SK-N-SH (cell line): ENCODE data around the gene LHPP. TPM values are rescaled to one million over a fixed set of nuclear protein-coding genes. Genes with fewer than 3 reads are reported as not detected.

Experiments
- CTCF ChIA-PET: fragments of 300-600, 350-600 bp; formaldehyde crosslinking; extraction: SDS; loops from one replicate; lab custom pipeline; 2021; lab: Yijun Ruan, JAX
- POLR2A ChIA-PET: fragments of 350-600 bp; sonication (Branson Sonifier 250); formaldehyde crosslinking; extraction: SDS; loops from one replicate; lab custom pipeline; 2020; ENCODE audit warnings: antibody characterized with exemption, inconsistent platforms; lab: Yijun Ruan, JAX
- DNase-seq: peaks from one replicate; pipeline ENCODE4 v3.0.0; 2012
- H2AFZ ChIP-seq: fragments of 200-600 bp; sonication (generic); 2 replicates; pipeline ENCODE4 v1.8.1; 2016; ENCODE audit warnings: antibody characterized with exemption, mild to moderate bottlenecking, low read depth
- H3F3A ChIP-seq: fragments of 200-600 bp; sonication (generic); replicated peaks from 2 replicates; pipeline ENCODE3; 2016; ENCODE audit warnings: antibody characterized with exemption, mild to moderate bottlenecking; ENCODE audit not compliant: insufficient read depth
- H3K27ac ChIP-seq, 2 experiments: fragments of 200-500 bp in 1 of 2; fragments of 200-600 bp in 1 of 2; sonication (Bioruptor generic) in 1 of 2; sonication (generic), shearing (Covaris generic) in 1 of 2; 2 replicates each; pipeline versions ENCODE4 v1.5.1 to v1.6.1; 2014 to 2016; ENCODE audit warnings: low read depth in 2 of 2, inconsistent platforms in 1 of 2, low read length in 1 of 2, mild to moderate bottlenecking in 1 of 2, mixed read lengths in 1 of 2
- H3K27me3 ChIP-seq: fragments of 200-600 bp; sonication (generic), shearing (Covaris generic); 2 replicates; pipeline ENCODE4 v1.6.1; 2016; ENCODE audit warnings: mixed run types; ENCODE audit not compliant: insufficient read depth
- H3K36me3 ChIP-seq, 2 experiments: fragments of 200-500 bp in 1 of 2; fragments of 200-600 bp in 1 of 2; sonication (Bioruptor generic) in 1 of 2; sonication (generic) in 1 of 2; replicated peaks in 1 of 2; 2 replicates each; pipeline versions ENCODE3 to v1.5.1; 2014 to 2016; ENCODE audit warnings: low read length in 1 of 2, mild to moderate bottlenecking in 1 of 2; ENCODE audit not compliant: insufficient read depth in 2 of 2, control insufficient read depth in 1 of 2
- H3K4me1 ChIP-seq, 2 experiments: fragments of 200-500 bp in 1 of 2; fragments of 200-600 bp in 1 of 2; sonication (Bioruptor generic) in 1 of 2; sonication (generic), shearing (Covaris generic) in 1 of 2; 2 replicates each; pipeline versions ENCODE4 v1.5.1 to v1.6.1; 2014 to 2016; ENCODE audit warnings: low read depth in 1 of 2, low read length in 1 of 2, mixed run types in 1 of 2; ENCODE audit not compliant: insufficient read depth in 2 of 2, control insufficient read depth in 1 of 2
- H3K4me2 ChIP-seq: fragments of 200-600 bp; sonication (generic), shearing (Covaris generic); 2 replicates; pipeline ENCODE4 v1.6.1; 2017; ENCODE audit warnings: mixed run types
- H3K4me3 ChIP-seq, 2 experiments: fragments of 200-500 bp in 1 of 2; fragments of 200-600 bp in 1 of 2; sonication (Bioruptor generic) in 1 of 2; sonication (generic), shearing (Covaris generic) in 1 of 2; 2 replicates each; pipeline versions ENCODE4 v1.5.1 to v1.8.1; 2014 to 2016; ENCODE audit warnings: low read depth in 2 of 2, inconsistent platforms in 1 of 2, low read length in 1 of 2, mild to moderate bottlenecking in 1 of 2, mixed read lengths in 1 of 2, moderate library complexity in 1 of 2
- H3K79me2 ChIP-seq: fragments of 200-600 bp; sonication (generic); 2 replicates; pipeline ENCODE4 v1.8.1; 2017; ENCODE audit warnings: mild to moderate bottlenecking; ENCODE audit not compliant: insufficient read depth
- H3K9ac ChIP-seq: fragments of 200-600 bp; sonication (generic); 2 replicates; pipeline ENCODE4 v1.6.1; 2017; ENCODE audit warnings: mixed run types
- H3K9me2 ChIP-seq: fragments of 200-600 bp; sonication (generic); 2 replicates; pipeline ENCODE4 v1.6.1; 2017; ENCODE audit warnings: mixed run types
- H3K9me3 ChIP-seq: fragments of 200-600 bp; sonication (generic); 2 replicates; pipeline ENCODE4 v1.6.1; 2017; ENCODE audit warnings: mixed run types, mild to moderate bottlenecking, moderate library complexity
- H4K20me1 ChIP-seq: fragments of 200-600 bp; sonication (generic); 2 replicates; pipeline ENCODE4 v1.6.1; 2017; ENCODE audit warnings: mild to moderate bottlenecking, mixed run types; ENCODE audit not compliant: insufficient read depth
- EP300 ChIP-seq, 2 experiments: IDR thresholded peaks; 2 replicates each; pipeline versions ENCODE4 v1.4.0 to v1.6.1; 2012; ENCODE audit warnings: borderline replicate concordance in 1 of 2, low read depth in 1 of 2, low read length in 1 of 2
- EZH2phosphoT487 ChIP-seq: fragments of 200-600 bp; sonication (generic); IDR thresholded peaks from 2 replicates; pipeline ENCODE4 v1.6.1; 2017; ENCODE audit warnings: low read depth, mixed run types, mild to moderate bottlenecking, antibody characterized with exemption, moderate library complexity, borderline replicate concordance
- FOSL2 ChIP-seq: IDR thresholded peaks from 2 replicates; pipeline ENCODE4 v1.4.0; 2012; ENCODE audit warnings: low read depth, mild to moderate bottlenecking, moderate library complexity, borderline replicate concordance
- MAX ChIP-seq: IDR thresholded peaks from 2 replicates; pipeline ENCODE4 v1.4.0; 2012; ENCODE audit warnings: low read depth
- MXI1 ChIP-seq: IDR thresholded peaks from 2 replicates; pipeline ENCODE4 v1.6.1; 2012; ENCODE audit warnings: mild to moderate bottlenecking, low read depth, low read length, improper control_type of control experiment
- NFIC ChIP-seq: IDR thresholded peaks from 2 replicates; pipeline ENCODE4 v1.4.0; 2012; ENCODE audit warnings: borderline replicate concordance
- NRF1 ChIP-seq: IDR thresholded peaks from 2 replicates; pipeline ENCODE4 v1.6.1; 2012; ENCODE audit warnings: low read depth, mild to moderate bottlenecking, low read length
- PBX3 ChIP-seq: IDR thresholded peaks from 2 replicates; pipeline ENCODE4; 2012
- RAD21 ChIP-seq: IDR thresholded peaks from 2 replicates; pipeline ENCODE4 v1.6.1; 2012; ENCODE audit warnings: mild to moderate bottlenecking, low read length
- REST ChIP-seq: IDR thresholded peaks from 2 replicates; pipeline ENCODE4 v1.6.1; 2012; ENCODE audit warnings: mild to moderate bottlenecking, low read depth, low read length, moderate library complexity
- SIN3A ChIP-seq: IDR thresholded peaks from 2 replicates; pipeline ENCODE4 v1.6.1; 2012; ENCODE audit warnings: low read depth, mild to moderate bottlenecking, low read length, moderate library complexity, borderline replicate concordance
- TCF12 ChIP-seq: IDR thresholded peaks from 2 replicates; pipeline ENCODE4 v1.4.0; 2012
- USF1 ChIP-seq: IDR thresholded peaks from 2 replicates; pipeline ENCODE4 v1.4.0; 2012; ENCODE audit warnings: low read depth, borderline replicate concordance
- YY1 ChIP-seq: IDR thresholded peaks from 2 replicates; pipeline ENCODE4 v1.4.0; 2012; ENCODE audit warnings: low read depth, mild to moderate bottlenecking
- WGBS: methylation state at CpG from one replicate; pipeline ENCODE4 v1.1.6; 2017; ENCODE audit warnings: low lambda C conversion rate; 5-methylcytosine and 5-hydroxymethylcytosine counted together
- polyA plus RNA-seq, 3 experiments: library from polyadenylated mRNA; depleted of rRNA; stranded (reverse); fragments of >200 nt; gene quantifications; 2 replicates each; pipeline ENCODE4 v1.2.3, GENCODE V29; 2012

The LHPP gene
- polyA plus RNA-seq, 1 of the 3 experiments (the other 2 are of a cell fraction), result 29.8 TPM

DNA sequence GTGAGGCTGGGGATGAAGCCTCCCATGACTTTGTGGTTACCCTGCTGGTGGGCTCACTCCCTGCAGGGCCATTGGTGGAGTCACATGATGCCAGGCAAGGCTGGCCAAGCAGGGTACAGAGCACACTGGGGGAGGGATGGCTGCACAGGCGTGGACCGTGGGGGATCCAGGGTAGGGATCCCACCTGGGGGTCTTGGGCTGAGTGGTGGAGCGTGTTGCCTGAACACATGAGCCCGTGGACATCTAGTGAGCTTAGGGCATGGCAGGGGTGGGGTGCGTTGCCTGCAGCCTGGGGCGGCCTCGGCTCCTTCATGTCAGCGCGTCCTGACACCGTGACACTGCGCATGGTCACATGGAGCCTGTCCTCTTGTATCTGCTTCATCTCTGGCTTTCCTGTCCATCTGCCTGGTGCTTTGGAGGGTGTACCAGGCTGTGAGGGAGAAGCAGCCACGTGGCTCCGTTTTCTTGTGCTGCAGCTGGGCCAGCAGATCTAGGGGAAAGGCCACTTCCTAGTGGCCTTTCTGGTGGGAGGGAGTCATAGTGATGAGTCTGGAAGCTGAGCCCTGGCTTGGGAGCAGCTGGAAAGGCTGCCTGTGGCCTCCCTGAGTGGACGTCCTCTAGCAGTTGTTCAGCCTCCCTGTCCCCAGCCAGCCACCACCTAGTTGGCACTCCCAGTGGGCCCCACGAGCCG is 96.2 kb downstream of the LHPP start:
- Histone ChIP-seq H3K4me1 (no peaks in the 10 kb centered on the region), H3K36me3 (no peaks in the 10 kb centered on the region), H3K4me2 (no peak overlapping the region), H3F3A (no peaks in the 10 kb centered on the region), H3K9me2 (no peaks in the 10 kb centered on the region), H2AFZ (no peak overlapping the region), H4K20me1 (no peaks in the 10 kb centered on the region), H3K27me3 (no peaks in the 10 kb centered on the region), H3K27ac (no peak overlapping the region), H3K79me2 (no peaks in the 10 kb centered on the region), H3K4me3 (no peak overlapping the region), H3K9ac (no peak overlapping the region), H3K9me3 (no peaks in the 10 kb centered on the region)
- POLR2A ChIA-PET, result no interaction called here
- 82% methylated on average over 9 of the region's 16 CpGs for WGBS
- CTCF ChIA-PET, result interaction anchor here (1.1 to 1.5 kb wide), 3 partner anchors 17 to 188 kb away, joined by 3 to 4 read pairs (median 3); no protein-coding TSS in a partner anchor
- no peak for DNase-seq
- TF ChIP-seq TCF12, result no peak
- no peak for TF ChIP-seq FOSL2
- no peak for TF ChIP-seq USF1
- TF ChIP-seq MXI1, result no peak
- TF ChIP-seq RAD21, result no peak
- no peak for TF ChIP-seq MAX
- TF ChIP-seq SIN3A, result no peak
- TF ChIP-seq NFIC, result no peak
- no peak for TF ChIP-seq YY1
- no peak for TF ChIP-seq EZH2phosphoT487
- TF ChIP-seq PBX3, result no peak
- TF ChIP-seq NRF1, result no peak
- no peak for TF ChIP-seq REST
- no peak for TF ChIP-seq EP300 (IDR thresholded peaks at IDR 0.05; ENCODE audit: borderline replicate concordance in 1 of 2, low read depth in 1 of 2, low read length in 1 of 2)
